ENCODE measurements around the gene PHLDA3.
A peak's percentile ranks its signal among the peaks of the same experiment; 100 is the strongest.

PHLDA3 gene

GRCh38 chr1:201489643-201490261, 20.8 kb upstream of the PHLDA3 start:
- no peak for DNase-seq (ENCODE audit: low spot score)
- TF ChIP-seq CTCF (IDR thresholded peaks at IDR 0.05; ENCODE audit: extremely low read depth, missing control alignments), result no peak

GRCh38 chr1:201488830-201489589, 20.0 kb upstream of the PHLDA3 start:
- DNase-seq (ENCODE audit: low spot score), result no peak
- TF ChIP-seq CTCF (IDR thresholded peaks at IDR 0.05; ENCODE audit: extremely low read depth, missing control alignments), result no peak

GRCh38 chr1:201487742-201488141, 18.8 kb upstream of the PHLDA3 start:
- no peak for DNase-seq (ENCODE audit: low spot score)
- no peak for TF ChIP-seq CTCF (IDR thresholded peaks at IDR 0.05; ENCODE audit: extremely low read depth, missing control alignments)

GRCh38 chr1:201486187-201486586, 17.2 kb upstream of the PHLDA3 start:
- TF ChIP-seq CTCF (IDR thresholded peaks at IDR 0.05; ENCODE audit: extremely low read depth, missing control alignments), result no peak
- no peak for DNase-seq (ENCODE audit: low spot score)

- DNase-seq (ENCODE audit: low spot score), result no peak
- TF ChIP-seq CTCF (IDR thresholded peaks at IDR 0.05; ENCODE audit: extremely low read depth, missing control alignments), result no peak
These were observed 16.3 kb upstream of the PHLDA3 start for GRCh38 chr1:201485184-201485774.

GRCh38 chr1:201483373-201483949, 14.5 kb upstream of the PHLDA3 start:
- no peak for TF ChIP-seq CTCF (IDR thresholded peaks at IDR 0.05; ENCODE audit: extremely low read depth, missing control alignments)
- DNase-seq (ENCODE audit: low spot score), result no peak

- peak; percentile 72 for DNase-seq (ENCODE audit: low spot score)
- no peak for TF ChIP-seq CTCF (IDR thresholded peaks at IDR 0.05; ENCODE audit: extremely low read depth, missing control alignments)
These were observed 13.8 kb upstream of the PHLDA3 start for GRCh38 chr1:201482755-201483154.
